HEK293T (cell line): ENCODE measurements around the gene SHISA6.

Source experiments
- ARNT ChIP-seq: fragments of 450-650 bp; IDR thresholded peaks from 2 replicates; pipeline ENCODE4 v1.6.1; 2017; ENCODE audit warnings: mild to moderate bottlenecking
- BHLHE40 ChIP-seq: fragments of 450-650 bp; IDR thresholded peaks from 2 replicates; pipeline ENCODE4 v1.6.1; 2016; ENCODE audit warnings: mild to moderate bottlenecking, moderate library complexity, borderline replicate concordance
- CTBP1 ChIP-seq: fragments of 450-650 bp; IDR thresholded peaks from 2 replicates; pipeline ENCODE4 v1.6.1; 2016; ENCODE audit warnings: borderline replicate concordance
- ELF4 ChIP-seq: fragments of 450-650 bp; IDR thresholded peaks from 2 replicates; pipeline ENCODE4 v1.6.1; 2017; ENCODE audit warnings: antibody characterized with exemption
- FOXK2 ChIP-seq: fragments of 450-650 bp; IDR thresholded peaks from 2 replicates; pipeline ENCODE4 v1.6.1; 2016; ENCODE audit warnings: mild to moderate bottlenecking
- FOXM1 ChIP-seq: fragments of 450-650 bp; IDR thresholded peaks from 2 replicates; pipeline ENCODE4 v1.6.1; 2017; ENCODE audit warnings: mild to moderate bottlenecking, borderline replicate concordance
- NFRKB ChIP-seq: fragments of 450-650 bp; IDR thresholded peaks from 2 replicates; pipeline ENCODE4 v1.6.1; 2016; ENCODE audit warnings: mild to moderate bottlenecking, moderate library complexity
- SUZ12 ChIP-seq: fragments of 450-650 bp; IDR thresholded peaks from 2 replicates; pipeline ENCODE4 v1.6.1; 2016; ENCODE audit warnings: mild to moderate bottlenecking

- TF ChIP-seq NFRKB (no peak), ELF4 (no peak), FOXK2 (no peak), CTBP1 (no peak), BHLHE40 (no peak), SUZ12 (no peak), FOXM1 (no peak), ARNT (no peak)
These were observed 101.1 kb downstream of the SHISA6 start for GRCh38 chr17:11342138-11342537.
